ENCODE data around the gene IGSF22. TPM values are rescaled to one million over a fixed set of nuclear protein-coding genes. Genes with fewer than 3 reads are reported as not detected.
"Not testable (repeated sequence)": the region's sequence is repeated elsewhere in the genome, so short reads cannot be mapped to it uniquely, and the experiment has no call there.

The IGSF22 gene
- total and polyA plus RNA-seq, 8 donors, result 0.18 to 8.3 (median 0.56) TPM; not detected in 4

DNA sequence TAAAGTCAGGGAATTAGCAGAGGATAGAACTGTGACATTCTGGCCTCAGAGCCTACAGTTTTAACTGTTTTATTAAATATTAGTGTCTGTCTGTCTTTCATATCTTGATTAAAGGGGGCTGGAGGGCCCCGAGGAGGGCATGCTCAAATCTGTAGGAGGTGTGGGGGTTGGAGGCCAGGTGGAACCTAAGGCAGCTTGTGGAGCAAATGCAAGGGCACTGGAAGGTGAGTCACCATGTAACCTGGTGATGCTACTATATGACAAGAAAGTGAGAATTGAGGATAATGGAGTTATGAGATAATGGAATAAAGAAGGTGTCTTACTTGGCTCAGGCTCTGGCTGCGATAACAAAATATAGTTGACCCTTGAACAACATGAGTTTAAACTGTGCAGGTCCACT lies 54.7 kb downstream of the IGSF22 start:
- Histone ChIP-seq H3K4me3 (no peak overlapping the region), H3K27me3 (no peaks in the 10 kb centered on the region), H3K9me3 (no peaks in the 10 kb centered on the region), H3K36me3 (no peaks in the 10 kb centered on the region), H3K27ac (no peak overlapping the region), H3K4me1 (no peaks in the 10 kb centered on the region)
- DNase-seq, result no peak
- no peak for TF ChIP-seq POLR2AphosphoS5 (IDR thresholded peaks at IDR 0.05)
- no peak for TF ChIP-seq POLR2A (IDR thresholded peaks at IDR 0.05)
- WGBS, 5 donors, result 73 to 83% (median 78%) methylated on average over 2 of the region's 2 CpGs
- intact Hi-C loops (cut with DNase I; ENCODE audit: low total_unique reads), result no loop called here

DNA sequence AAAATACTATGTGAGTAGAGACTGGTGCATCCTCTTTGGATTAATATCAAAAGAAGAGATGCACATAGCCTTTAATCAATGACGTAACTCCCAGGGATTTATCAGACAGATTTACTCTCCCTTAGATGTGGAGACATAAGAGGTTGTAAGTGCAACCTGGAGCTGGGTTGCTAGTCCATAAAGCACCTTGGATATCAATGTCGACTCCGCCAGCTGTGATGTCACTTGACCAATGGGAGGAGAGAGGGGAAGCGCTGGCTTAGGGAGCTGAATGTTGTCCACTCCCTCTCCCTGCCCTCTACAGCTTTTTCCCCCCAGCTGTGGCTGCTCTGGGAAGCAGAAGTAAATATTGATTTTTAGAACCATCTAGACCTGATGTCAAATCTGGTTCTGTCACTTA lies 56.3 kb downstream of the IGSF22 start:
- intact Hi-C loops (cut with DNase I; ENCODE audit: low total_unique reads), result no loop called here
- no peak for TF ChIP-seq POLR2AphosphoS5 (IDR thresholded peaks at IDR 0.05)
- TF ChIP-seq CTCF (IDR thresholded peaks at IDR 0.05), result no peak
- no peak for TF ChIP-seq EP300 (IDR thresholded peaks at IDR 0.05)
- TF ChIP-seq POLR2A (IDR thresholded peaks at IDR 0.05), result no peak
- 65 to 79% (median 77%) methylated on average over 4 of the region's 4 CpGs for WGBS, 5 donors
- Histone ChIP-seq H3K27me3 (no peaks in the 10 kb centered on the region), H3K4me3 (no peak overlapping the region), H3K4me1 (no peaks in the 10 kb centered on the region), H3K27ac (no peak overlapping the region), H3K9me3 (no peaks in the 10 kb centered on the region), H3K36me3 (no peaks in the 10 kb centered on the region)
- DNase-seq, result peak in 1 of 2 donors; percentile 28

- no peaks in the 10 kb centered on the region for H3K36me3 ChIP-seq
- 21 to 29% (median 27%) methylated on average over 2 of the region's 2 CpGs for WGBS, 5 donors
- no peaks in the 10 kb centered on the region for H3K9me3 ChIP-seq
- no peak for DNase-seq
- H3K4me3 ChIP-seq, result no peak overlapping the region
- H3K27me3 ChIP-seq, result no peaks in the 10 kb centered on the region
- H3K4me1 ChIP-seq, result no peaks in the 10 kb centered on the region
- TF ChIP-seq POLR2AphosphoS5 (IDR thresholded peaks at IDR 0.05), result no peak
- no peak for TF ChIP-seq CTCF (IDR thresholded peaks at IDR 0.05)
- TF ChIP-seq EP300 (IDR thresholded peaks at IDR 0.05), result no peak
- no peak for TF ChIP-seq POLR2A (IDR thresholded peaks at IDR 0.05)
- intact Hi-C loops (cut with DNase I; ENCODE audit: low total_unique reads), result no loop called here
- H3K27ac ChIP-seq, result no peak overlapping the region
These were observed 56.8 kb downstream of the IGSF22 start for GRCh38 chr11:18669219-18669596.

GRCh38 chr11:18668131-18668530 lies 57.9 kb downstream of the IGSF22 start:
- TF ChIP-seq POLR2AphosphoS5 (IDR thresholded peaks at IDR 0.05), result no peak
- TF ChIP-seq EP300 (IDR thresholded peaks at IDR 0.05), result no peak
- no peak for TF ChIP-seq CTCF (IDR thresholded peaks at IDR 0.05)
- no peak for TF ChIP-seq POLR2A (IDR thresholded peaks at IDR 0.05)

GRCh38 chr11:18665353-18665872 lies 60.6 kb downstream of the IGSF22 start:
- DNase-seq; intact Hi-C loops (cut with DNase I; ENCODE audit: low total_unique reads); H3K9me3 ChIP-seq; H3K27ac ChIP-seq; H3K4me1 ChIP-seq; H3K4me3 ChIP-seq; H3K36me3 ChIP-seq; H3K27me3 ChIP-seq: not testable (repeated sequence)
- WGBS, 5 donors, result 59 to 90% (median 86%) methylated on average over 10 of the region's 10 CpGs

More at GRCh38 chr11:18668131-18668530, 57.9 kb downstream of the IGSF22 start:
- no peaks in the 10 kb centered on the region for H3K4me1 ChIP-seq
- no peaks in the 10 kb centered on the region for H3K36me3 ChIP-seq
- WGBS, 5 donors, result 88 to 96% (median 90%) methylated on average over 4 of the region's 4 CpGs
- no peaks in the 10 kb centered on the region for H3K9me3 ChIP-seq
- no peaks in the 10 kb centered on the region for H3K27me3 ChIP-seq
- H3K27ac ChIP-seq, result no peak overlapping the region
- H3K4me3 ChIP-seq, result no peak overlapping the region
- intact Hi-C loops (cut with DNase I; ENCODE audit: low total_unique reads), result no loop called here
- no peak for DNase-seq

All from stomach (tissue), 9 donors.